MM.1S (cell line): ENCODE measurements around the gene FOXA2.

Source experiments
- CTCF ChIP-seq: fragments of 300-600 bp; sonication (generic); IDR thresholded peaks from 2 replicates; pipeline ENCODE4 v1.5.1; 2016; ENCODE audit warnings: antibody characterized with exemption, low read length, mixed read lengths
- EZH2 ChIP-seq: fragments of 300-600 bp; sonication (generic); optimal IDR thresholded peaks from 2 replicates; pipeline ENCODE3; 2017; ENCODE audit warnings: low read depth, mild to moderate bottlenecking, antibody characterized with exemption, low read length, mixed read lengths
- EZH2phosphoT487 ChIP-seq: fragments of 300-600 bp; sonication (generic); IDR thresholded peaks from 2 replicates; pipeline ENCODE4 v1.6.1; 2018; ENCODE audit warnings: antibody characterized with exemption, low read length

- TF ChIP-seq CTCF (no peak), EZH2 (no peak), EZH2phosphoT487 (no peak)
These were observed 34.9 kb upstream of the FOXA2 start for GRCh38 chr20:22619272-22619671.
